SK-N-SH (cell line): ENCODE data around the gene SDK1. TPM values are rescaled to one million over a fixed set of nuclear protein-coding genes. Genes with fewer than 3 reads are reported as not detected.

ENCODE experiments used
- CTCF ChIA-PET: fragments of 300-600, 350-600 bp; formaldehyde crosslinking; extraction: SDS; loops from one replicate; lab custom pipeline; 2021; lab: Yijun Ruan, JAX
- POLR2A ChIA-PET: fragments of 350-600 bp; sonication (Branson Sonifier 250); formaldehyde crosslinking; extraction: SDS; loops from one replicate; lab custom pipeline; 2020; ENCODE audit warnings: antibody characterized with exemption, inconsistent platforms; lab: Yijun Ruan, JAX
- DNase-seq: peaks from one replicate; pipeline ENCODE4 v3.0.0; 2012
- H2AFZ ChIP-seq: fragments of 200-600 bp; sonication (generic); 2 replicates; pipeline ENCODE4 v1.8.1; 2016; ENCODE audit warnings: antibody characterized with exemption, mild to moderate bottlenecking, low read depth
- H3F3A ChIP-seq: fragments of 200-600 bp; sonication (generic); replicated peaks from 2 replicates; pipeline ENCODE3; 2016; ENCODE audit warnings: antibody characterized with exemption, mild to moderate bottlenecking; ENCODE audit not compliant: insufficient read depth
- H3K27ac ChIP-seq, 2 experiments: fragments of 200-500 bp in 1 of 2; fragments of 200-600 bp in 1 of 2; sonication (Bioruptor generic) in 1 of 2; sonication (generic), shearing (Covaris generic) in 1 of 2; 2 replicates each; pipeline versions ENCODE4 v1.5.1 to v1.6.1; 2014 to 2016; ENCODE audit warnings: low read depth in 2 of 2, inconsistent platforms in 1 of 2, low read length in 1 of 2, mild to moderate bottlenecking in 1 of 2, mixed read lengths in 1 of 2
- H3K27me3 ChIP-seq: fragments of 200-600 bp; sonication (generic), shearing (Covaris generic); 2 replicates; pipeline ENCODE4 v1.6.1; 2016; ENCODE audit warnings: mixed run types; ENCODE audit not compliant: insufficient read depth
- H3K36me3 ChIP-seq, 2 experiments: fragments of 200-500 bp in 1 of 2; fragments of 200-600 bp in 1 of 2; sonication (Bioruptor generic) in 1 of 2; sonication (generic) in 1 of 2; replicated peaks in 1 of 2; 2 replicates each; pipeline versions ENCODE3 to v1.5.1; 2014 to 2016; ENCODE audit warnings: low read length in 1 of 2, mild to moderate bottlenecking in 1 of 2; ENCODE audit not compliant: insufficient read depth in 2 of 2, control insufficient read depth in 1 of 2
- H3K4me1 ChIP-seq, 2 experiments: fragments of 200-500 bp in 1 of 2; fragments of 200-600 bp in 1 of 2; sonication (Bioruptor generic) in 1 of 2; sonication (generic), shearing (Covaris generic) in 1 of 2; 2 replicates each; pipeline versions ENCODE4 v1.5.1 to v1.6.1; 2014 to 2016; ENCODE audit warnings: low read depth in 1 of 2, low read length in 1 of 2, mixed run types in 1 of 2; ENCODE audit not compliant: insufficient read depth in 2 of 2, control insufficient read depth in 1 of 2
- H3K4me2 ChIP-seq: fragments of 200-600 bp; sonication (generic), shearing (Covaris generic); 2 replicates; pipeline ENCODE4 v1.6.1; 2017; ENCODE audit warnings: mixed run types
- H3K4me3 ChIP-seq, 2 experiments: fragments of 200-500 bp in 1 of 2; fragments of 200-600 bp in 1 of 2; sonication (Bioruptor generic) in 1 of 2; sonication (generic), shearing (Covaris generic) in 1 of 2; 2 replicates each; pipeline versions ENCODE4 v1.5.1 to v1.8.1; 2014 to 2016; ENCODE audit warnings: low read depth in 2 of 2, inconsistent platforms in 1 of 2, low read length in 1 of 2, mild to moderate bottlenecking in 1 of 2, mixed read lengths in 1 of 2, moderate library complexity in 1 of 2
- H3K79me2 ChIP-seq: fragments of 200-600 bp; sonication (generic); 2 replicates; pipeline ENCODE4 v1.8.1; 2017; ENCODE audit warnings: mild to moderate bottlenecking; ENCODE audit not compliant: insufficient read depth
- H3K9ac ChIP-seq: fragments of 200-600 bp; sonication (generic); 2 replicates; pipeline ENCODE4 v1.6.1; 2017; ENCODE audit warnings: mixed run types
- H3K9me2 ChIP-seq: fragments of 200-600 bp; sonication (generic); 2 replicates; pipeline ENCODE4 v1.6.1; 2017; ENCODE audit warnings: mixed run types
- H3K9me3 ChIP-seq: fragments of 200-600 bp; sonication (generic); 2 replicates; pipeline ENCODE4 v1.6.1; 2017; ENCODE audit warnings: mixed run types, mild to moderate bottlenecking, moderate library complexity
- H4K20me1 ChIP-seq: fragments of 200-600 bp; sonication (generic); 2 replicates; pipeline ENCODE4 v1.6.1; 2017; ENCODE audit warnings: mild to moderate bottlenecking, mixed run types; ENCODE audit not compliant: insufficient read depth
- CHD2 ChIP-seq: fragments of 150-350 bp; IDR thresholded peaks from 2 replicates; pipeline ENCODE4 v1.6.1; 2018; ENCODE audit warnings: low read length; ENCODE audit not compliant: partially characterized antibody
- CTCF ChIP-seq: fragments of 200-600 bp; sonication (generic); IDR thresholded peaks from 2 replicates; pipeline ENCODE4 v1.6.1; 2017; ENCODE audit warnings: antibody characterized with exemption, mild to moderate bottlenecking, moderate library complexity
- ELF1 ChIP-seq: IDR thresholded peaks from 2 replicates; pipeline ENCODE4 v1.4.0; 2012
- EZH2phosphoT487 ChIP-seq: fragments of 200-600 bp; sonication (generic); IDR thresholded peaks from 2 replicates; pipeline ENCODE4 v1.6.1; 2017; ENCODE audit warnings: low read depth, mixed run types, mild to moderate bottlenecking, antibody characterized with exemption, moderate library complexity, borderline replicate concordance
- FOSL2 ChIP-seq: IDR thresholded peaks from 2 replicates; pipeline ENCODE4 v1.4.0; 2012; ENCODE audit warnings: low read depth, mild to moderate bottlenecking, moderate library complexity, borderline replicate concordance
- FOXJ3 ChIP-seq: sonication (generic); formaldehyde crosslinking; IDR thresholded peaks from 2 replicates; pipeline ENCODE4 v1.5.1; 2020; ENCODE audit warnings: mild to moderate bottlenecking, missing genetic modification reagents
- FOXM1 ChIP-seq: IDR thresholded peaks from 2 replicates; pipeline ENCODE4 v1.4.0; 2012; ENCODE audit warnings: low read depth, mild to moderate bottlenecking
- GABPA ChIP-seq: IDR thresholded peaks from 2 replicates; pipeline ENCODE4 v1.4.0; 2012; ENCODE audit warnings: low read depth, mild to moderate bottlenecking
- IRF3 ChIP-seq: fragments of 150-350 bp; IDR thresholded peaks from 2 replicates; pipeline ENCODE4 v1.6.1; 2016; ENCODE audit warnings: mild to moderate bottlenecking, low read depth, low read length
- MEF2A ChIP-seq: IDR thresholded peaks from 2 replicates; pipeline ENCODE4 v1.4.0; 2012; ENCODE audit warnings: low read depth, borderline replicate concordance
- NFIC ChIP-seq: IDR thresholded peaks from 2 replicates; pipeline ENCODE4 v1.4.0; 2012; ENCODE audit warnings: borderline replicate concordance
- POLR2AphosphoS5 ChIP-seq: IDR thresholded peaks from 2 replicates; pipeline ENCODE4 v1.6.1; 2012; ENCODE audit warnings: low read depth, low read length
- RAD21 ChIP-seq: IDR thresholded peaks from 2 replicates; pipeline ENCODE4 v1.6.1; 2012; ENCODE audit warnings: mild to moderate bottlenecking, low read length
- RCOR1 ChIP-seq: fragments of 150-350 bp; IDR thresholded peaks from 2 replicates; pipeline ENCODE4 v1.6.1; 2017; ENCODE audit warnings: antibody characterized with exemption, low read length
- REST ChIP-seq: IDR thresholded peaks from 2 replicates; pipeline ENCODE4 v1.6.1; 2012; ENCODE audit warnings: mild to moderate bottlenecking, low read depth, low read length, moderate library complexity
- RXRA ChIP-seq: IDR thresholded peaks from 2 replicates; pipeline ENCODE4 v1.4.0; 2012; ENCODE audit warnings: low read depth, mild to moderate bottlenecking, borderline replicate concordance
- SIN3A ChIP-seq: IDR thresholded peaks from 2 replicates; pipeline ENCODE4 v1.6.1; 2012; ENCODE audit warnings: low read depth, mild to moderate bottlenecking, low read length, moderate library complexity, borderline replicate concordance
- SMC3 ChIP-seq: IDR thresholded peaks from 2 replicates; pipeline ENCODE4 v1.6.1; 2012; ENCODE audit warnings: low read depth, low read length, improper control_type of control experiment
- TAF1 ChIP-seq: IDR thresholded peaks from 2 replicates; pipeline ENCODE4 v1.6.1; 2012; ENCODE audit warnings: low read depth, mild to moderate bottlenecking, low read length, moderate library complexity, borderline replicate concordance
- TCF12 ChIP-seq: IDR thresholded peaks from 2 replicates; pipeline ENCODE4 v1.4.0; 2012
- TEAD4 ChIP-seq: IDR thresholded peaks from 2 replicates; pipeline ENCODE4 v1.4.0; 2012; ENCODE audit warnings: mild to moderate bottlenecking, borderline replicate concordance; ENCODE audit not compliant: insufficient read depth
- WGBS: methylation state at CpG from one replicate; pipeline ENCODE4 v1.1.6; 2017; ENCODE audit warnings: low lambda C conversion rate; 5-methylcytosine and 5-hydroxymethylcytosine counted together
- polyA plus RNA-seq, 3 experiments: library from polyadenylated mRNA; depleted of rRNA; stranded (reverse); fragments of >200 nt; gene quantifications; 2 replicates each; pipeline ENCODE4 v1.2.3, GENCODE V29; 2012
- TF ChIP-seq, protein P1 (sequence below): fragments of 150-350 bp; IDR thresholded peaks from 2 replicates; pipeline ENCODE4 v1.6.1; 2017; ENCODE audit warnings: antibody characterized with exemption, low read length, low read depth, borderline replicate concordance

SDK1 gene
- polyA plus RNA-seq, 1 of the 3 experiments (the other 2 are of a cell fraction): 1.2 TPM

DNA sequence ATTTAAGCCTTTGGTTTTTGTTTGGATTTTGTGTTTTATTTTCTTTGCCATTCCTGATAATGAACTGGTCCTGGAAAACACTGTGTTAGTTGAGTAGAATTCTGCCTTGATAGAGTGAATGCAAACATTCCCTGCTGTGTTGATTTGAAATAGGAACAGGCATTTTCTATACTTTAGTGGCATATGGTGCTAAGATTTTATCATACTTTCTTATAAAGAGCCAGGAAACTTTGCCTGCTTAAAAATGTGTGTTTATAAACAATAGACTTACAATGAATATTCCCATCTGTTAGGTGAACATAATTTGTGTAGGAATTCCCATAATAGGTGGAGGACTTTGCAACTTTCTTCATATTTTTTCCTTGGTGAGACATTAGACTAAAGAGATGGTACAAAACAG is 333.3 kb downstream of the SDK1 start:
- Histone ChIP-seq H4K20me1 (no peaks in the 10 kb centered on the region), H3K36me3 (no peaks in the 10 kb centered on the region), H3K4me1 (no peaks in the 10 kb centered on the region), H2AFZ (no peak overlapping the region), H3K4me2 (no peak overlapping the region), H3K27me3 (no peaks in the 10 kb centered on the region), H3K9ac (no peak overlapping the region), H3K79me2 (no peaks in the 10 kb centered on the region), H3K4me3 (no peak overlapping the region), H3K9me3 (peaks cover 11% of the 10 kb centered on the region), H3F3A (no peaks in the 10 kb centered on the region), H3K27ac (no peak overlapping the region), H3K9me2 (no peaks in the 10 kb centered on the region)
- CTCF ChIA-PET: interaction anchor here (0.9 kb wide), 1 partner anchor 952 kb away, joined by 3 read pairs; no protein-coding TSS in a partner anchor
- POLR2A ChIA-PET: no interaction called here
- no peak for DNase-seq
- TF ChIP-seq MEF2A (no peak), SIN3A (no peak), ELF1 (no peak), EZH2phosphoT487 (no peak), TAF1 (no peak), SMC3 (no peak), GABPA (no peak), RAD21 (no peak), IRF3 (no peak), CHD2 (no peak), FOSL2 (no peak), FOXM1 (no peak), RCOR1 (no peak), POLR2AphosphoS5 (no peak)

DNA sequence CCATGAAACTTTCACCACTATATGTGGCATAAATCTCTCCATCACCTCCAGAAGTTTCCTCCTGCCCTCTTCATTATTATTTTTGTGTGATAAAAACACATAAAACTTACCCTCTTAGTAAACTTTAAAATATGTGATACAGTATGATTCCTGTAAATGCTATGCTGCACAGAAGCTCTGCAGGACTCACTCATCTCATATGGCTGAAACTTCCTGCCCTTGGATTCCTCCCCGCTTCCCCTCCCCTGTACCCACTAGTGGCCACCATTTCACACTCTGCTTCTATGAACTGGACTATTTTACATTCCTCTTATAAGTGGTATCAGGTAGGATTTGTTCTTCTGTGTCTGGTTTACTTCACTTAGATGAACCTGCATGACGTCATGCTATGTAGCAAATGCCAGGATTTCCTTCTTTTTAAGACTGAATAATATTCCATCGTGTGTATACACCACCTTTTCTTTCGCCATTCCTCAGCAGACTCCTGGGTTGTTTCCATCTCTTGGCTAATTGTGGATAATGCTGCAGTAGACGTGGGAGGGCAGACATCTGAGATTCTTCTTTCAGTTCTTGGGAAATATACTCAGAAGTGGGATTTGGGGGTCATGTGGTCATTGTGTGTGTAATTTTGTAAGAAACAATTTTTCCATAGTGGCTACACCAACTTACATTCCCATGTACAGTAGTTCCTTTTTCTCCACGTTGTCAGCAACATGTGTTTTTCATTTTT is 335.2 kb downstream of the SDK1 start:
- 37% methylated on average over 6 of the region's 6 CpGs for WGBS
- TF ChIP-seq RXRA: no peak
- no peak for TF ChIP-seq FOXJ3 (CRISPR knock-in tag)
- TF ChIP-seq MEF2A: no peak
- TF ChIP-seq CTCF: no peak; the same call in 1 of the 2 replicates
- no peak for TF ChIP-seq TEAD4
- TF ChIP-seq RCOR1: no peak
- no peak for TF ChIP-seq REST
- TF ChIP-seq ELF1: no peak
- TF ChIP-seq, protein P1, sequence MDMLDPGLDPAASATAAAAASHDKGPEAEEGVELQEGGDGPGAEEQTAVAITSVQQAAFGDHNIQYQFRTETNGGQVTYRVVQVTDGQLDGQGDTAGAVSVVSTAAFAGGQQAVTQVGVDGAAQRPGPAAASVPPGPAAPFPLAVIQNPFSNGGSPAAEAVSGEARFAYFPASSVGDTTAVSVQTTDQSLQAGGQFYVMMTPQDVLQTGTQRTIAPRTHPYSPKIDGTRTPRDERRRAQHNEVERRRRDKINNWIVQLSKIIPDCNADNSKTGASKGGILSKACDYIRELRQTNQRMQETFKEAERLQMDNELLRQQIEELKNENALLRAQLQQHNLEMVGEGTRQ: no peak
- TF ChIP-seq TCF12: no peak
- TF ChIP-seq FOXM1: no peak
- no peak for TF ChIP-seq NFIC

More for the DNA sequence above, 335.2 kb downstream of the SDK1 start:
- Histone ChIP-seq H3K36me3 (no peaks in the 10 kb centered on the region), H3F3A (no peaks in the 10 kb centered on the region), H3K4me1 (no peaks in the 10 kb centered on the region), H3K79me2 (no peaks in the 10 kb centered on the region), H3K9me3 (no peaks in the 10 kb centered on the region), H3K4me2 (no peak overlapping the region), H3K27ac (no peak overlapping the region), H3K9me2 (no peaks in the 10 kb centered on the region), H3K9ac (no peak overlapping the region), H2AFZ (no peak overlapping the region), H3K4me3 (no peak overlapping the region), H3K27me3 (no peaks in the 10 kb centered on the region), H4K20me1 (no peaks in the 10 kb centered on the region)
- POLR2A ChIA-PET: no interaction called here
- DNase-seq: no peak
- CTCF ChIA-PET: interaction anchor here (0.9 to 1.3 kb wide), 3 partner anchors 9 to 12 kb away, joined by 3 read pairs; no protein-coding TSS in a partner anchor
